ENCODE results near the gene ZCCHC13.

GRCh38 chrX:74280759-74281158 is 23.2 kb upstream of the ZCCHC13 start:
- TF ChIP-seq CTCF (IDR thresholded peaks at IDR 0.05; ENCODE audit: low read length) (no peak), EZH2 (IDR thresholded peaks at IDR 0.05; ENCODE audit: borderline replicate concordance, low read length) (no peak)

Data from OCI-LY1 (cell line).